GM19193 (cell line): ENCODE measurements around the gene DCDC1.

Experiments
- POLR2A ChIP-seq: IDR thresholded peaks from 4 replicates; pipeline ENCODE4 v1.6.1; 2011; ENCODE audit not compliant: insufficient read depth, insufficient read length; ENCODE audit errors: extremely low read depth

The DCDC1 gene

GRCh38 chr11:31107649-31108048 lies 261.9 kb downstream of the DCDC1 start:
- no peak for TF ChIP-seq POLR2A

DNA sequence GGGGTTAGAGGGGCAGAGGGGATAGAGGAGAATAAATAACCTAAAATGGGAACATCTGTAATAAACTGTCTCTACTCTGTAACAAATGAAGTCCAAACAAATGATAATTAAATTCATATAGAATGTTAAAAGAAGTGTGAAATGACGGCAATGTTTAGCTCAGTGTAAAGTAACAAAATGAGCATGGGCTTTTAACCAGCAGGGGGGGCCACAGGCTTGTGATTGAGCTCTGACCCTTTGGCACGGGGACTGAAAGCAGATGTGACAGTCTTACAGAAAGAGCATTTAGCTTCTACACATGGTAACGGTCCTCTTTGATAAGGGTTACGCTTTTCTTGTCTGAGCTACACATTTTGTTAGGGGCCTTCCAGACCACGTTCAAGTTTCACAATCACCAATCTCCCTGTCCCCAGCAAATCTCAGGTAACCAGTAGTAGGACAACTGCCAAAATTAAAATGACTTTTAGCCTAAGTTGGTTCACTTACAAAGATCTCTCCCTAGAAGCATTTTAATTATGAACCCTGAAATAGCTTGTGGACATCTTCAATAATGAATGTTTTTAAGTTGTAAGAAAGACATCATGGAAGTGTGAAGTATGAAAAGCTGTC lies 262.5 kb downstream of the DCDC1 start:
- TF ChIP-seq POLR2A: no peak

- no peak for TF ChIP-seq POLR2A
Measured at GRCh38 chr11:31106326-31106725, 263.2 kb downstream of the DCDC1 start.

DNA sequence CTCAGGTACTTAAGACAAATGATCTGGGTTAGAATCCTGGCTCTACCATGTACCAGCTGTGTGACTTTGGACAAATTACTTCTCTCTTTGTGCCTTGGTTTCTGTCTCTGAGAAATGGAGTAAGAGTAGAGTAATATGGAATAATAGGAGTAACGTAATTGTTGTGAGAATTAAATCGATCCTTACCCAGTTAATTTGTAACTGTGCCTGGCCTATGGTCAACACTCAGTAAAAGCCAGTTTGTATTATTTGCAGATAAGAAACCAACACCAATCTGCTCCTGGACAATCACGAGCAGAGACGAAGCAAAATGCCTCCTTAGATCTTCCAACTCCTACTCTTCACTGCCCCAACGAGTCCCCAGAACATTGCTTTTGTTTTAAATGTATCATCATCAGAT lies 266.7 kb downstream of the DCDC1 start:
- no peak for TF ChIP-seq POLR2A

DNA sequence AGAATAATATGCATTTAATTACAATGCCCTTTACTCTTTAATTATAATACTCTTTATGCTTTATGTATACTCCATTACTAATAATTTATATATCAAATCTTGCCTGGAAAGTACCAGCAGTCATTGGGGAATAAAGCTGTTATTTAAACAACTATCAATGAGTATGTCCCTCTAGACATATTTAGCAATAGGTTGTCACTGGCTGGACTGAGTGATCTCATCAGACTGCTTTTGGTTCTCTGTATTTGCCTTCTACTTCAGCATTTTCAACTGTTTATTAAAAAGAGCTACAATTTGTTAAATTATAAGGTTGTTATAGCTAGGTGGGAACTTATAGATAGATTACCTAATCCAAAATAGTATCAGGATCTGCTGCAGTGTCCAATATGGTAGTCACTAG lies 267.2 kb downstream of the DCDC1 start:
- TF ChIP-seq POLR2A: no peak

- no peak for TF ChIP-seq POLR2A
Measured at GRCh38 chr11:31096191-31096805, 273.2 kb downstream of the DCDC1 start.

- TF ChIP-seq POLR2A: no peak
Measured at GRCh38 chr11:31092638-31093037, 276.9 kb downstream of the DCDC1 start.

DNA sequence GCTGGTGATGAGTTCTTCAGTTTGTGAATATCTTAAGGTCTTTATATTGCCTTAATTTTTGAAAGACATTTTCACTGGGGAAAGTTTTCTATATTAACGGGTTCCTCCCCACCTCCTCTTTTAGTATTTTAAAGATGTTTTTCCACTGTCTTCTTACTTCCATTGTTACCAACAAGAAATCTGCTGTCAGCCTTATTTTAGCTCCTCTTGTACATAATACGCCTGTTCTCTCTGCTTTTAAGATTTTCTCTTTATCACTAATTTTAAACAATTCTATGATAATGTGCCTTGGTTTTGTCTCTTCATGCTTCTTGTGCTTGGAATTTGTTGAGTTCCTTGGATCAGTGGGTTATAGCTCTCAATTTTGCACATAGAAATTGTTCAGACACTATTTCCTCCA lies 280.4 kb downstream of the DCDC1 start:
- no peak for TF ChIP-seq POLR2A

DNA sequence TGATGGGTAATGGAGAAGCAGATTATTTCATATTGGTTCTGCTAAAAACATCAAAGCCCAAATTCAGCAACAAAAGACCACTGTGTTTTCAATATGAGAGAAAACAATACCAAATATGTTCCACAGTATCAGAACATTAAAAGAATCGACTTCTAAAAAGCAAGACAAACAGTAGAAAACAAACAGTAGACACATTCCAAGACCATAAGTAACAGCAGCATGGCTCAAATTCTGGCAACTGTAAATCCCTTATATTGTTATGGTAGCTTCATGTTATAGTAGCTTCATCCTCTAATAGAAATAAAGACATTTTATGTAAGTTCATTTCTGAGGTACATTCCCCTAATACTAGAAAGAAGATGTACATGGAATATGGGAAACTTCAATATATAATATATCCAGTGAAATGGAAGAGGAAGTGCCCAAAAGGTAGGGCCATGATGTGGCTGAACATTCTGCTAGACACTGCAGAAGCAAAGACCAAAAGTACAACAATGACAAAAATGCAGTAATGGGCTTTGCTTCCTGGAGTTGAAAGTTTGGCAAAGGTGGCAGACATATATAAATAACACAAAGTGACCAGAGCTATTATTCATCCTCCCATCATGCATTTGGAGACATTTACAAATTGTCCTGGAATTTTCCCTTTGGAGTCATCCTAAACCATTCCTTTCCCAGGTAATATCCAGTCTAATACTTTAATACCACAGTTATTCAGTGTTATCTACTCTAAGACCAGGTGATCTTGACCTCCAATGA lies 299.9 kb downstream of the DCDC1 start:
- no peak for TF ChIP-seq POLR2A

GRCh38 chr11:31060880-31061279 lies 308.7 kb downstream of the DCDC1 start:
- no peak for TF ChIP-seq POLR2A

- no peak for TF ChIP-seq POLR2A
Measured at GRCh38 chr11:31059529-31059928, 310.0 kb downstream of the DCDC1 start.

GRCh38 chr11:31050061-31050765 lies 319.3 kb downstream of the DCDC1 start:
- no peak for TF ChIP-seq POLR2A

GRCh38 chr11:31045335-31045734 lies 324.2 kb downstream of the DCDC1 start:
- TF ChIP-seq POLR2A: no peak

- no peak for TF ChIP-seq POLR2A
Measured at GRCh38 chr11:31030138-31030792, 339.3 kb downstream of the DCDC1 start.

- no peak for TF ChIP-seq POLR2A
Measured at GRCh38 chr11:31026315-31026714, 343.2 kb downstream of the DCDC1 start.
